ENCODE measurements around the gene MUC13. TPM values are rescaled to one million over a fixed set of nuclear protein-coding genes. Genes with fewer than 3 reads are reported as not detected.

Gene MUC13
- total and polyA plus RNA-seq, 2 of the 4 experiments (the other 2 are of a cell fraction), result not detected

DNA sequence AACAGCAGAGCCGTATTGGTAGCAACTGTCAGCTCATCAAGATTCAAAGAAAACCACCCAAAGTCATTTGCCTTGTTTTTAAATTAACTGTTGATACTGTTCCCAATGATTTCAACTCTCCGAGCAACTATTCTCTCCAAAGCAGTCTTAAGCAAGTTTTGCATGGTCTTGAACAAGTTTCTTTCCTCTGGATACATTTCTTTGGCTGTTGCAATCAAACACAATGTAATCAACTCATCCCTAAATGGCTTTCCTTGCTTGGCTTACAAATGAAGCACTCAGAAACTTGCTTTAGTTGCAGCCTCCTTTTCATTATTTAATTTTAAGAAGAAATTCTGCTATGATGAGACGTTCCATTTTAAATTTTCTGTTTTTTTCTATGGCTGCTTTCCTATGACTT lies 15.5 kb upstream of the MUC13 start:
- H3K14ac ChIP-seq (replicated peaks; ENCODE audit: low read depth, low read length), result no peak overlapping the region
- no peaks in the 10 kb centered on the region; the same call in 1 of the 2 replicates for H3K4me1 ChIP-seq (ENCODE audit: control insufficient read depth, insufficient read depth, low read length)
- H2BK120ac ChIP-seq (ENCODE audit: low read depth, low read length), result no peak overlapping the region
- H2AFZ ChIP-seq (replicated peaks; ENCODE audit: low read length, poor library complexity), result no peak overlapping the region
- H3K4me3 ChIP-seq (ENCODE audit: insufficient read depth, low read depth, low read length), result no peak overlapping the region
- H2BK20ac ChIP-seq (ENCODE audit: low read depth, low read length), result no peak overlapping the region
- no peaks in the 10 kb centered on the region for H4K20me1 ChIP-seq (ENCODE audit: insufficient read depth, low read length)
- no peak overlapping the region for H2AK9ac ChIP-seq (replicated peaks; ENCODE audit: low read depth, low read length, poor library complexity)
- H3K56ac ChIP-seq (ENCODE audit: extremely low read depth, insufficient read depth, low read length), result no peak overlapping the region
- no peak overlapping the region for H3K9ac ChIP-seq (ENCODE audit: low read depth, low read length)
- H4K8ac ChIP-seq (ENCODE audit: low read depth in 2 of 2, low read length in 2 of 2), result no peak overlapping the region
- H3K36me3 ChIP-seq (ENCODE audit: control insufficient read depth, insufficient read depth, low read length), result no peaks in the 10 kb centered on the region
- dilution Hi-C loops (cut with HindIII; ENCODE audit: low sequenced_read_pairs, unreplicated experiment), result no loop called here
- H4K5ac ChIP-seq (ENCODE audit: low read depth, low read length), result no peak overlapping the region
- H3K9me3 ChIP-seq (ENCODE audit: control insufficient read depth, insufficient read depth, low read length), result no peaks in the 10 kb centered on the region
- no peak overlapping the region for H3K23ac ChIP-seq (ENCODE audit: low read depth, low read length)
- no peak for TF ChIP-seq MAZ (IDR thresholded peaks at IDR 0.05; ENCODE audit: borderline replicate concordance, low read depth, low read length)
- TF ChIP-seq RCOR1 (IDR thresholded peaks at IDR 0.05; ENCODE audit: insufficient replicate concordance, low read length), result no peak
- TF ChIP-seq NFE2L2 (IDR thresholded peaks at IDR 0.05; ENCODE audit: low read depth, low read length), result no peak
- no peak for TF ChIP-seq BHLHE40 (IDR thresholded peaks at IDR 0.05; ENCODE audit: low read depth, low read length)
- TF ChIP-seq MAFK (IDR thresholded peaks at IDR 0.05; ENCODE audit: low read depth, low read length), result no peak
- no peak for TF ChIP-seq RAD21 (IDR thresholded peaks at IDR 0.05; ENCODE audit: low read length)
- TF ChIP-seq, protein P1, sequence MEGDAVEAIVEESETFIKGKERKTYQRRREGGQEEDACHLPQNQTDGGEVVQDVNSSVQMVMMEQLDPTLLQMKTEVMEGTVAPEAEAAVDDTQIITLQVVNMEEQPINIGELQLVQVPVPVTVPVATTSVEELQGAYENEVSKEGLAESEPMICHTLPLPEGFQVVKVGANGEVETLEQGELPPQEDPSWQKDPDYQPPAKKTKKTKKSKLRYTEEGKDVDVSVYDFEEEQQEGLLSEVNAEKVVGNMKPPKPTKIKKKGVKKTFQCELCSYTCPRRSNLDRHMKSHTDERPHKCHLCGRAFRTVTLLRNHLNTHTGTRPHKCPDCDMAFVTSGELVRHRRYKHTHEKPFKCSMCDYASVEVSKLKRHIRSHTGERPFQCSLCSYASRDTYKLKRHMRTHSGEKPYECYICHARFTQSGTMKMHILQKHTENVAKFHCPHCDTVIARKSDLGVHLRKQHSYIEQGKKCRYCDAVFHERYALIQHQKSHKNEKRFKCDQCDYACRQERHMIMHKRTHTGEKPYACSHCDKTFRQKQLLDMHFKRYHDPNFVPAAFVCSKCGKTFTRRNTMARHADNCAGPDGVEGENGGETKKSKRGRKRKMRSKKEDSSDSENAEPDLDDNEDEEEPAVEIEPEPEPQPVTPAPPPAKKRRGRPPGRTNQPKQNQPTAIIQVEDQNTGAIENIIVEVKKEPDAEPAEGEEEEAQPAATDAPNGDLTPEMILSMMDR (conservative IDR thresholded peaks at IDR 0.05; ENCODE audit: low read depth, low read length), result no peak
- TF ChIP-seq FOS (IDR thresholded peaks at IDR 0.05; ENCODE audit: low read depth, low read length), result no peak
- TF ChIP-seq, protein P2, sequence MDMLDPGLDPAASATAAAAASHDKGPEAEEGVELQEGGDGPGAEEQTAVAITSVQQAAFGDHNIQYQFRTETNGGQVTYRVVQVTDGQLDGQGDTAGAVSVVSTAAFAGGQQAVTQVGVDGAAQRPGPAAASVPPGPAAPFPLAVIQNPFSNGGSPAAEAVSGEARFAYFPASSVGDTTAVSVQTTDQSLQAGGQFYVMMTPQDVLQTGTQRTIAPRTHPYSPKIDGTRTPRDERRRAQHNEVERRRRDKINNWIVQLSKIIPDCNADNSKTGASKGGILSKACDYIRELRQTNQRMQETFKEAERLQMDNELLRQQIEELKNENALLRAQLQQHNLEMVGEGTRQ (IDR thresholded peaks at IDR 0.05; ENCODE audit: low read depth, low read length), result no peak
- TF ChIP-seq CEBPB (IDR thresholded peaks at IDR 0.05; ENCODE audit: low read depth, low read length), result no peak
- TF ChIP-seq CHD1 (IDR thresholded peaks at IDR 0.05; ENCODE audit: low read depth, low read length), result no peak
- TF ChIP-seq RFX5 (IDR thresholded peaks at IDR 0.05; ENCODE audit: low read depth, low read length), result no peak
- no peak for TF ChIP-seq SMC3 (IDR thresholded peaks at IDR 0.05; ENCODE audit: low read depth, low read length)
- TF ChIP-seq, protein P3, sequence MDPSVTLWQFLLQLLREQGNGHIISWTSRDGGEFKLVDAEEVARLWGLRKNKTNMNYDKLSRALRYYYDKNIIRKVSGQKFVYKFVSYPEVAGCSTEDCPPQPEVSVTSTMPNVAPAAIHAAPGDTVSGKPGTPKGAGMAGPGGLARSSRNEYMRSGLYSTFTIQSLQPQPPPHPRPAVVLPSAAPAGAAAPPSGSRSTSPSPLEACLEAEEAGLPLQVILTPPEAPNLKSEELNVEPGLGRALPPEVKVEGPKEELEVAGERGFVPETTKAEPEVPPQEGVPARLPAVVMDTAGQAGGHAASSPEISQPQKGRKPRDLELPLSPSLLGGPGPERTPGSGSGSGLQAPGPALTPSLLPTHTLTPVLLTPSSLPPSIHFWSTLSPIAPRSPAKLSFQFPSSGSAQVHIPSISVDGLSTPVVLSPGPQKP (IDR thresholded peaks at IDR 0.05; ENCODE audit: borderline replicate concordance, low read depth, low read length), result no peak
- TF ChIP-seq MXI1 (IDR thresholded peaks at IDR 0.05; ENCODE audit: borderline replicate concordance, low read depth, low read length), result no peak
- no peak for TF ChIP-seq POLR2A (IDR thresholded peaks at IDR 0.05; ENCODE audit: low read depth, low read length)
- no peak overlapping the region for H3K4me2 ChIP-seq (ENCODE audit: low read depth, low read length)
- no peak overlapping the region for H3K18ac ChIP-seq (ENCODE audit: low read depth, low read length)
- intact Hi-C loops (cut with micrococcal nuclease), result no loop called here
- peaks cover 3% of the 10 kb centered on the region; the same call in 1 of the 2 replicates for H3K9me1 ChIP-seq (ENCODE audit: insufficient read depth, low read length)
- no peak for ATAC-seq (ENCODE audit: low read depth)
- H3K4ac ChIP-seq (ENCODE audit: low read depth, low read length), result no peak overlapping the region
- POLR2A ChIA-PET (ENCODE audit: unreplicated experiment), result no interaction called here
- peak; percentile 33 for DNase-seq
- no peak overlapping the region for H2BK15ac ChIP-seq (ENCODE audit: low read depth, low read length)
- H3K27ac ChIP-seq (ENCODE audit: insufficient read depth, low read length), result no peak overlapping the region
- no peak overlapping the region for H4K91ac ChIP-seq (ENCODE audit: insufficient read depth, low read depth, low read length)
- WGBS, 2 experiments (ENCODE audit: extremely low coverage in 2 of 2, insufficient read length in 1 of 2), result no CpG with 5 or more reads among the region's 3 CpGs
- no TSS peak for BruUV-seq (replicated peaks)
- in situ Hi-C loops (cut with MboI; ENCODE audit: low sequenced_read_pairs), result no loop called here
- H2BK5ac ChIP-seq (ENCODE audit: low read depth, low read length, poor library complexity, severe bottlenecking), result no peak overlapping the region
- H2AK5ac ChIP-seq (ENCODE audit: low read depth, low read length), result no peak overlapping the region
- CTCF ChIA-PET, result no interaction called here
- no peaks in the 10 kb centered on the region for H3K27me3 ChIP-seq (ENCODE audit: control insufficient read depth, insufficient read depth, low read length)
- no peaks in the 10 kb centered on the region for H3K79me1 ChIP-seq (ENCODE audit: low read depth in 1 of 2, low read length in 2 of 2)
